Tibial nerve (tissue), 3 donors: ENCODE measurements around the gene GPRIN3.

Experiments
- CTCF ChIP-seq, 5 experiments: fragments of 200-600 bp in 3 of 5; fragments of 450-650 bp in 2 of 5; sonication (generic) in 3 of 5; IDR thresholded peaks; one replicate each; pipeline ENCODE4 v1.5.1; 2016 to 2019; ENCODE audit warnings: antibody characterized with exemption in 5 of 5, mild to moderate bottlenecking in 3 of 5, moderate library complexity in 2 of 5
- POLR2A ChIP-seq, 2 donors: fragments of 450-650 bp; IDR thresholded peaks; one replicate each; pipeline ENCODE4 v1.6.1; 2017; ENCODE audit warnings: antibody characterized with exemption in 2 of 2, mild to moderate bottlenecking in 2 of 2, moderate library complexity in 2 of 2

- no peak for TF ChIP-seq CTCF (IDR thresholded peaks at IDR 0.05)
- TF ChIP-seq POLR2A (IDR thresholded peaks at IDR 0.05): no peak
Observed at GRCh38 chr4:89276296-89276695, 31.3 kb downstream of the GPRIN3 start.
